CD8-positive, alpha-beta memory T cell (primary cell): ENCODE measurements around the gene CD209. TPM values are rescaled to one million over a fixed set of nuclear protein-coding genes. Genes with fewer than 3 reads are reported as not detected.
"Not testable (repeated sequence)": the region's sequence is repeated elsewhere in the genome, so short reads cannot be mapped to it uniquely, and the experiment has no call there.

Experiments
- CTCF ChIA-PET: fragments of 350-600 bp; sonication (Branson Sonifier 250); formaldehyde crosslinking; loops from one replicate; lab custom pipeline; 2021; ENCODE audit warnings: antibody characterized with exemption; lab: Charles Lee
- POLR2A ChIA-PET: fragments of 350-600 bp; sonication (Branson Sonifier 250); formaldehyde crosslinking; loops from one replicate; lab custom pipeline; 2021; ENCODE audit warnings: antibody characterized with exemption; lab: Charles Lee
- DNase-seq, 5 donors: peaks; one replicate each; pipeline versions ENCODE4 v3.0.0 to v3.0.0-alpha.2; 2020 to 2022; ENCODE audit warnings: mixed read lengths in 1 of 5
- H3K27ac ChIP-seq: one replicate; pipeline ENCODE4 v1.7.0; 2013; ENCODE audit warnings: low read depth, mild to moderate bottlenecking, low read length, moderate library complexity
- H3K27me3 ChIP-seq: 2 replicates; pipeline ENCODE4 v1.7.0; 2013; ENCODE audit warnings: low read length, mild to moderate bottlenecking; ENCODE audit not compliant: insufficient read depth, poor library complexity, severe bottlenecking
- H3K36me3 ChIP-seq: 2 replicates; pipeline ENCODE4 v1.7.0; 2013; ENCODE audit warnings: mild to moderate bottlenecking, low read length, moderate library complexity; ENCODE audit not compliant: insufficient read depth
- H3K4me1 ChIP-seq: 2 replicates; pipeline ENCODE4 v1.7.0; 2013; ENCODE audit warnings: mild to moderate bottlenecking, low read length, moderate library complexity; ENCODE audit not compliant: insufficient read depth
- H3K4me3 ChIP-seq: 2 replicates; pipeline ENCODE4 v1.7.0; 2013; ENCODE audit warnings: mild to moderate bottlenecking, low read length
- H3K9me3 ChIP-seq: 2 replicates; pipeline ENCODE4 v1.7.0; 2013; ENCODE audit warnings: mild to moderate bottlenecking, low read length
- H3K27ac Mint-ChIP-seq, 8 donors: one replicate each; pipeline ENCODE4 v1.8.0; 2020 to 2021; ENCODE audit warnings: mixed read lengths in 8 of 8, mild to moderate bottlenecking in 6 of 8, inconsistent platforms in 3 of 8, moderate library complexity in 3 of 8
- H3K27me3 Mint-ChIP-seq, 2 donors: one replicate each; pipeline ENCODE4 v1.8.0; 2020 to 2021; ENCODE audit warnings: mixed read lengths in 2 of 2, mild to moderate bottlenecking in 1 of 2, moderate library complexity in 1 of 2
- H3K36me3 Mint-ChIP-seq, 3 donors: one replicate each; pipeline ENCODE4 v1.8.0; 2020 to 2021; ENCODE audit warnings: mixed read lengths in 3 of 3, inconsistent platforms in 1 of 3, mild to moderate bottlenecking in 1 of 3
- H3K4me1 Mint-ChIP-seq, 3 donors: one replicate each; pipeline ENCODE4 v1.8.0; 2020 to 2021; ENCODE audit warnings: mixed read lengths in 3 of 3, inconsistent platforms in 1 of 3, mild to moderate bottlenecking in 1 of 3
- H3K4me3 Mint-ChIP-seq, 7 donors: one replicate each; pipeline ENCODE4 v1.8.0; 2020 to 2021; ENCODE audit warnings: mixed read lengths in 7 of 7, mild to moderate bottlenecking in 6 of 7, moderate library complexity in 4 of 7, inconsistent platforms in 2 of 7
- H3K9me3 Mint-ChIP-seq, 5 donors: one replicate each; pipeline ENCODE4 v1.8.0; 2020 to 2022; ENCODE audit warnings: mixed read lengths in 5 of 5, mild to moderate bottlenecking in 3 of 5, moderate library complexity in 2 of 5, inconsistent platforms in 1 of 5
- polyA plus RNA-seq: library from polyadenylated mRNA; unstranded; fragments of 300-500 nt; fragmentation: Illumina TruSeq; gene quantifications from one replicate; pipeline ENCODE4 v1.2.3, GENCODE V29; 2021
- total RNA-seq, 2 experiments: library from RNA; stranded (reverse); gene quantifications; one replicate each; pipeline ENCODE4 v1.2.3, GENCODE V29; 2021

The CD209 gene, protein sequence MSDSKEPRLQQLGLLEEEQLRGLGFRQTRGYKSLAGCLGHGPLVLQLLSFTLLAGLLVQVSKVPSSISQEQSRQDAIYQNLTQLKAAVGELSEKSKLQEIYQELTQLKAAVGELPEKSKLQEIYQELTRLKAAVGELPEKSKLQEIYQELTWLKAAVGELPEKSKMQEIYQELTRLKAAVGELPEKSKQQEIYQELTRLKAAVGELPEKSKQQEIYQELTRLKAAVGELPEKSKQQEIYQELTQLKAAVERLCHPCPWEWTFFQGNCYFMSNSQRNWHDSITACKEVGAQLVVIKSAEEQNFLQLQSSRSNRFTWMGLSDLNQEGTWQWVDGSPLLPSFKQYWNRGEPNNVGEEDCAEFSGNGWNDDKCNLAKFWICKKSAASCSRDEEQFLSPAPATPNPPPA
- under 1 TPM; 0.16 to 0.28 TPM for total RNA-seq
- polyA plus RNA-seq: not detected

DNA sequence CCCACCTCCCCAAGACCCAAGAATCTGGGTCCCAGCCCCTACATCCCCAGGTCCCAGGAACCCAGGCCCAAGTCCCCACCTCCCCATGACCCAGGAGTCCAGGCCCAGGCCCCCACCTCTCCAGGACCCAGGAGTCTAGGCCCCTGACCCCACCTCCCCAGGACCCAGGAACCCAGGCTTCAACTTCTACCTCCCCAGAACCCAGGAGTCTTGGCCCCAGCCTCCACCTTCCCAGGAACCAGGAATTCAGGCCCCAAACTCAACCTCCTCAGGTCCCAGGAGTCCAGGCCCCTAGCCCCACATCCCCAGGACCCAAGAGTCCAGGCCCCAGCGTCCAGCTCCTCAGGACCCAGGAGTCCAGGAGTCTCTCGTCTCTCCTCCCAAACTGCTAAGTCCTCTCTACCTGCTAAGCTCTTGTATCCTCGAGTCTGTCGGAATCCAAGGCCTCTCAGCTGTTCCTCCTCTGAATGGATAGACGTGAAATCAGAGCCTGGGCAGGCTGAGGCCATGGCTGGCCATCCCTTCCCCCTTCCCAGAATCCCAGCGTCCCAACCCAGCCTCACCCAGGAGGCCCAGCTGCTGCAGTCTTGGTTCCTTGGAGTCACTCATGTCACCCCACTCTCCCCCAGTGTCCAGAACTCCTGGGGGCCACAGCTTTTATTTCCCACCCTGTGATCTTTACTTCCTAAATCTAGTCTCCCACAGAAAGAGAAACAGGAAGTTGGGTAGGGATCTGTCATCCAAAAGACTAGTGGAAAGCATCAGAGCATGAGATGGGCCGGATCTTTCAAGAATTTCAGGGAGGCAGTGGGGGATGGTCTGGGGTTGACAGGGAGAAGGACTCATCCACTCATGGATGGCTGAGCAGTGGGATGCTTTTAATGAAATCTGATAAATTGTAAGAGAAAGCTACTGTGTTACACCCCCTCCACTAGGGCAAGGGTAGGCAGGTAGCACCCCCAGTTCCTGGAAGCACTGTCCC lies at the start of gene CD209:
Gene CD209, minus strand, starts transcription at position 632 of the 982 bp plus-strand sequence. Its CDS starts 23 bp downstream, at position 609.
- Histone ChIP-seq H3K9me3 (no peaks in the 10 kb centered on the region), H3K36me3 (no peaks in the 10 kb centered on the region), H3K4me3 (no peak within 1 kb of the TSS), H3K4me1 (no peaks in the 10 kb centered on the region), H3K27ac (no peak within 1 kb of the TSS), H3K27me3 (peaks cover 3% of the 10 kb centered on the region)
- Mint-ChIP-seq H3K4me1 (peaks cover 5 to 15% (median 14%) of the 10 kb centered on the region in 3 donors), H3K4me3 (no peak within 1 kb of the TSS), H3K27ac (peak within 1 kb of the TSS in 1 of 8 donors; percentile 48), H3K27me3 (peaks cover 15 to 30% of the 10 kb centered on the region in 2 donors), H3K36me3 (peaks cover 0 to 4% (median 0%) of the 10 kb centered on the region in 3 donors), H3K9me3 (peaks cover 0 to 5% (median 0%) of the 10 kb centered on the region in 5 donors)
- ChIA-PET CTCF (no interaction called here), POLR2A (no interaction called here)
- no peak for DNase-seq

DNA sequence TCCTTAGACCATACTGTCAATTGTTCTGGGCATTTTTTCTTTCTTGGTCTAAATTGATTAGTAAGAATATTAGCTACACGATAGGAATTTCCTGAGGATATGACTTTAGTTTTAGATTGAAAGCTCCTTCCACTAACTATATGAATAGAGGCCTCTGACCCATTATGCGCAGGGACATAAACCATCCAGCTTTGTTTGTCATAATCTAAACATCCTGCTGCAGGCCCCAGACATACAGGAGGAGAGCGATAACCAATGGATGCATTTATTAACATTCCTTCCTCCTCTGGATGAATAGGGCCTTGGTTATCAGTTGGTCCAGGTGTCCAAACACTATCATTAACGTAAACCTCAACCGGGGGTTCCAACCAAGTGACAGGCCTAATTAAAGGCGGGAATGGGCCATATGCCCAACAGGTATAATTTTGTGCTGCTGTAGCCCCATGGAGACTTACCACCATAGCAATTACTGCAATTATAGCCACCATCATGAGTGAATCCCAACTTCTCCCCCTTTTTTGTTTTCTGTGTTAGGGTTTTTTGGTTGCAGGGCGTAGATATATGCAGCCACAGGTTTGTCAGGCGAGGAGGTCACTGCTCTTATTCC lies 48.3 kb upstream of the CD209 start:
- H3K27ac Mint-ChIP-seq: peak overlapping the region in 1 of 8 donors; percentile 32
- no peaks in the 10 kb centered on the region for H3K9me3 ChIP-seq
- H3K27me3 Mint-ChIP-seq: peaks cover 15 to 38% of the 10 kb centered on the region in 2 donors
- H3K27me3 ChIP-seq: peaks cover 5% of the 10 kb centered on the region
- H3K4me3 ChIP-seq: no peak overlapping the region
- peaks cover 0 to 8% (median 0%) of the 10 kb centered on the region in 3 donors for H3K36me3 Mint-ChIP-seq
- ChIA-PET CTCF (interaction anchor here (1.2 to 1.3 kb wide), 2 partner anchors 115 to 227 kb away, joined by 5 to 8 read pairs; partner anchors contain the start of gene TRAPPC5), POLR2A (no interaction called here)
- DNase-seq: no peak
- no peak overlapping the region for H3K27ac ChIP-seq
- H3K4me1 ChIP-seq: peaks cover 11% of the 10 kb centered on the region
- peaks cover 2 to 8% (median 4%) of the 10 kb centered on the region in 5 donors for H3K9me3 Mint-ChIP-seq
- no peaks in the 10 kb centered on the region for H3K36me3 ChIP-seq
- no peak overlapping the region for H3K4me3 Mint-ChIP-seq
- peaks cover 4 to 12% (median 11%) of the 10 kb centered on the region in 3 donors for H3K4me1 Mint-ChIP-seq

DNA sequence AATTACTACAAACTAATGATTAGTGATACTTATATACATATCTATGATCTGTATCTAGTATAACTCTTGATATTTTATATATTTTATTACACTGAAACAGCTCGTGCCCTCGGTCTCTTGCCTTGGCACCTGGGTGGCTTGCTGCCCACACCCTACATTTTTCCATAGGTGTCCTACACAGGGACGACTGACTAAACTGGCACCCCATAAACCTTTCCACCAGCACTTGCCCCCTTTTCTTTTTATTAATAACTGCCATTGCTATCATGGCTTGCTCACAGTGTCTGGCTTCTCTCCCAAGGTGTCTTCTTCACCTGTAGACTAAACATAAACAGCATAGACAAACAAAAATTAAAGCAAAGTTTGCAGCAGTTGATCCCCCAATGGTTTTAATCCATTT lies 46.2 kb upstream of the CD209 start:
- peaks cover 2 to 8% (median 4%) of the 10 kb centered on the region in 5 donors for H3K9me3 Mint-ChIP-seq
- ChIA-PET CTCF (no interaction called here), POLR2A (no interaction called here)
- Histone ChIP-seq H3K27ac (no peak overlapping the region), H3K36me3 (no peaks in the 10 kb centered on the region), H3K9me3 (no peaks in the 10 kb centered on the region), H3K4me1 (peaks cover 8% of the 10 kb centered on the region), H3K27me3 (peaks cover 4% of the 10 kb centered on the region), H3K4me3 (no peak overlapping the region)
- H3K36me3 Mint-ChIP-seq: peaks cover 0 to 8% (median 0%) of the 10 kb centered on the region in 3 donors
- DNase-seq: no peak
- H3K27me3 Mint-ChIP-seq: peaks cover 14 to 34% of the 10 kb centered on the region in 2 donors
- H3K27ac Mint-ChIP-seq: no peak overlapping the region
- no peak overlapping the region for H3K4me3 Mint-ChIP-seq
- H3K4me1 Mint-ChIP-seq: peaks cover 0 to 7% (median 1%) of the 10 kb centered on the region in 3 donors

DNA sequence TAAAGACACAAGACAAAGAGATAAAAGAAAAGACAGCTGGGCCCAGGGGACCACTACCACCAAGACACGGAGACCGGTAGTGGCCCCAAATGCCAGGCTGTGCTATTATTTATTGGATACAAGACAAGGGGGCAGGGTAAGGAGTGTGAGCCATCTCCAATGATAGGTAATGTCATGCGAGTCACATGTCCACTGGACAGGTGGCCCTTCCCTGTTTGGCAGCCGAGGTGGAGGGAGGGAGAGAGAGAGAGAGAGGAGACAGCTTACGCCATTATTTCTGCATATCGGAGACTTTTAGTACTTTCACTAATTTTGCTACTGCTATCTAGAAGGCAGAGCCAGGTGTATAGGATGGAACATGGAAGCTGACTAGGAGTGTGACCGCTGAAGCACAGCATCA lies 45.4 kb upstream of the CD209 start:
- H3K36me3 Mint-ChIP-seq, H3K4me1 ChIP-seq: not testable (repeated sequence)

DNA sequence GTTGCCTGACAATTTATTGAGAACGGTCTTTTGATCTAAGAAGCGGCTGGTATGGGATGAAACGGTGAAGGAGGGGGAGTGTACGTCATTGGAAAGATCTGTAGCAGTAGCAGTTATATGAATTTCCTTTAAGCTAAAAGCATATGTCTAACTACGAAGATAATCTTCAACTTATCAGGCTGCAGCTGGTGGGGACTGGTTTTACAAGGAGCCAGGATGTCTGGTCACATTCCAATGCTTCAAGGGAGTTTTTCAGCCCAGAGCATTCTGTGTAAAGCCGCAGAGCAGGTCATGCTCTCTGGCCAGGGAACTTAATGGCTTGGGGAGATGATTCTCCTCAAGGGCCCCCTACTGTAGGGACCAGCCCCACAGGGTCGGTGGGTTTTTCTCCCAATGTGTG lies 44.9 kb upstream of the CD209 start:
- H3K9me3 Mint-ChIP-seq: peaks cover 2 to 8% (median 4%) of the 10 kb centered on the region in 5 donors
- Histone ChIP-seq H3K4me1 (peaks cover 8% of the 10 kb centered on the region), H3K4me3 (no peak overlapping the region), H3K27me3 (peaks cover 4% of the 10 kb centered on the region), H3K36me3 (no peaks in the 10 kb centered on the region), H3K9me3 (no peaks in the 10 kb centered on the region), H3K27ac (no peak overlapping the region)
- H3K27me3 Mint-ChIP-seq: peaks cover 19 to 32% of the 10 kb centered on the region in 2 donors
- CTCF ChIA-PET: interaction anchor here (2.7 kb wide), 1 partner anchor 112 kb away, joined by 11 read pairs; the partner anchor contains the start of gene TRAPPC5
- H3K4me1 Mint-ChIP-seq: peaks cover 0 to 9% (median 3%) of the 10 kb centered on the region in 3 donors
- POLR2A ChIA-PET: interaction anchor here (0.6 kb wide), 1 partner anchor 410 kb away, joined by 3 read pairs; no protein-coding TSS in a partner anchor
- peak overlapping the region in 1 of 8 donors; percentile 2 for H3K27ac Mint-ChIP-seq
- H3K36me3 Mint-ChIP-seq: peaks cover 0 to 8% (median 0%) of the 10 kb centered on the region in 3 donors
- no peak overlapping the region for H3K4me3 Mint-ChIP-seq
- no peak for DNase-seq

More for the DNA sequence above, 45.4 kb upstream of the CD209 start:
- H3K36me3 ChIP-seq, DNase-seq, H3K27me3 ChIP-seq, H3K27ac ChIP-seq, H3K9me3 Mint-ChIP-seq, CTCF ChIA-PET, H3K4me3 Mint-ChIP-seq, H3K9me3 ChIP-seq, H3K4me3 ChIP-seq, H3K4me1 Mint-ChIP-seq: not testable (repeated sequence)
- peaks cover 16 to 32% of the 10 kb centered on the region in 2 donors for H3K27me3 Mint-ChIP-seq
- peak overlapping the region in 1 of 8 donors; percentile 2 for H3K27ac Mint-ChIP-seq
- POLR2A ChIA-PET: interaction anchor here (0.6 kb wide), 1 partner anchor 410 kb away, joined by 3 read pairs; no protein-coding TSS in a partner anchor

DNA sequence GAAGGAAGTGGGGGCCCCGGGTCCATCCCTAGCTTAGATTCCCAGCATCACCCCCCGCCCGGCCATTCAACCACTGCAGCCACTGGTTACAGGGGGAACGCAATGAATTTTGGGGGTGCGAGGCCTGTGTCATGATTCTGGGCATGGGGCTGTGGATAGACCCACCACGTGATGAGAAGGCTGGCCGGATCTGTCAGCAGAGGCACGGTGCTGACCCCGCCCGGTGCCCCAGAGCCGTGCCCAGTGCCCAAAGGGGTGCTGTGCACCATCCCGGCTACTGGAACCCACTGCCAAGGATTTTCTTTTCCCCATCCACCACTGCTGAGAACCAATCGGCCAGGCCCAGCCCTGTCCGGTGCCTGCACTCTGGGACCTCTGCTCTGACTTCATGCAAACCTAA lies 43.1 kb upstream of the CD209 start:
- DNase-seq: no peak
- Histone ChIP-seq H3K27ac (no peak overlapping the region), H3K36me3 (no peaks in the 10 kb centered on the region), H3K27me3 (peaks cover 4% of the 10 kb centered on the region), H3K4me3 (no peak overlapping the region), H3K4me1 (peaks cover 8% of the 10 kb centered on the region), H3K9me3 (no peaks in the 10 kb centered on the region)
- Mint-ChIP-seq H3K27ac (no peak overlapping the region), H3K9me3 (peaks cover 2 to 11% (median 5%) of the 10 kb centered on the region in 5 donors), H3K36me3 (peaks cover 0 to 8% (median 0%) of the 10 kb centered on the region in 3 donors), H3K27me3 (peaks cover 33 to 34% of the 10 kb centered on the region in 2 donors), H3K4me3 (no peak overlapping the region), H3K4me1 (peaks cover 0 to 11% (median 3%) of the 10 kb centered on the region in 3 donors)
- ChIA-PET POLR2A (no interaction called here), CTCF (interaction anchor here (1.5 to 2.7 kb wide), 2 partner anchors 110 to 138 kb away, joined by 3 to 11 read pairs; partner anchors contain the start of gene TRAPPC5)

DNA sequence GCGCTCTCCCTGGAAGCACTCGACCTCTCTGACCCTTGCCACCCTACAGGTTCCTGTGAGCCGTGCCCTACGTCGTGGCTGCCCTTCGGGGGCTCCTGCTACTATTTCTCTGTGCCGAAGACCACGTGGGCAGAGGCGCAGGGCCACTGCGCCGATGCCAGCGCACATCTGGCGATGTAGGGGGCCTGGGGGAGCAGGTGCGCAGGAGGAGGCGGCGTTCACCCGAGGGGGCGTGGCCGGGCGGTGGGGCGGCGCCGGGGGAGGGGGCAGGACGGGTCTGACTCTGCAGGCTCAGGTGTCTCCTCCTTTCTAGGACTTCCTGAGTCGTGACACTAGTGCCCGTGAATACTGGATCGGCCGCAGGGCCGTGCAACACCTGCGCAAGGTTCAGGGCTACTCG lies 42.1 kb upstream of the CD209 start:
- peak in 1 of 5 donors; percentile 42 for DNase-seq
- peaks cover 0 to 11% (median 3%) of the 10 kb centered on the region in 3 donors for H3K4me1 Mint-ChIP-seq
- H3K9me3 Mint-ChIP-seq: peaks cover 2 to 13% (median 5%) of the 10 kb centered on the region in 5 donors
- H3K9me3 ChIP-seq: no peaks in the 10 kb centered on the region
- no peak overlapping the region for H3K27ac ChIP-seq
- H3K27me3 Mint-ChIP-seq: peaks cover 33 to 41% of the 10 kb centered on the region in 2 donors
- peaks cover 4% of the 10 kb centered on the region for H3K27me3 ChIP-seq
- peaks cover 0 to 11% (median 0%) of the 10 kb centered on the region in 3 donors for H3K36me3 Mint-ChIP-seq
- peak overlapping the region in 3 of 7 donors; percentile 32 to 41 (median 37) for H3K4me3 Mint-ChIP-seq
- peaks cover 8% of the 10 kb centered on the region for H3K4me1 ChIP-seq
- no peaks in the 10 kb centered on the region for H3K36me3 ChIP-seq
- ChIA-PET POLR2A (no interaction called here), CTCF (interaction anchor here (1.3 kb wide), 1 partner anchor 108 kb away, joined by 3 read pairs; the partner anchor contains the start of gene TRAPPC5)
- no peak overlapping the region for H3K27ac Mint-ChIP-seq
- H3K4me3 ChIP-seq: peak overlapping the region; percentile 19
